ENCODE results near the gene SLC22A15.
"Not testable (repeated sequence)": the region's sequence is repeated elsewhere in the genome, so short reads cannot be mapped to it uniquely, and the experiment has no call there.

The SLC22A15 gene

GRCh38 chr1:115980998-115981993 is 5.0 kb downstream of the SLC22A15 start:
- DNase-seq (ENCODE audit: low spot score), result peak; percentile 54

- no peak for DNase-seq (ENCODE audit: low spot score)
Observed at GRCh38 chr1:115982400-115982799, 6.1 kb downstream of the SLC22A15 start.

- DNase-seq (ENCODE audit: low spot score), result no peak
Observed at GRCh38 chr1:115983584-115983983, 7.3 kb downstream of the SLC22A15 start.

GRCh38 chr1:115987623-115988022 is 11.3 kb downstream of the SLC22A15 start:
- no peak for DNase-seq (ENCODE audit: low spot score)

GRCh38 chr1:115988953-115989352 is 12.6 kb downstream of the SLC22A15 start:
- no peak for DNase-seq (ENCODE audit: low spot score)

GRCh38 chr1:115989699-115990098 is 13.4 kb downstream of the SLC22A15 start:
- DNase-seq (ENCODE audit: low spot score), result no peak

GRCh38 chr1:115991909-115992308 is 15.6 kb downstream of the SLC22A15 start:
- DNase-seq (ENCODE audit: low spot score), result no peak

- DNase-seq (ENCODE audit: low spot score), result not testable (repeated sequence)
Observed at GRCh38 chr1:115997921-115998320, 21.6 kb downstream of the SLC22A15 start.

- DNase-seq (ENCODE audit: low spot score), result no peak
Observed at GRCh38 chr1:116001739-116002487, 25.6 kb downstream of the SLC22A15 start.

- no peak for DNase-seq (ENCODE audit: low spot score)
Observed at GRCh38 chr1:116002781-116003420, 26.6 kb downstream of the SLC22A15 start.

- DNase-seq (ENCODE audit: low spot score), result no peak
Observed at GRCh38 chr1:116003823-116004222, 27.5 kb downstream of the SLC22A15 start.

GRCh38 chr1:116006486-116006964 is 30.2 kb downstream of the SLC22A15 start:
- DNase-seq (ENCODE audit: low spot score), result no peak

GRCh38 chr1:116008656-116009390 is 32.5 kb downstream of the SLC22A15 start:
- peak; percentile 57 for DNase-seq (ENCODE audit: low spot score)

- no peak for DNase-seq (ENCODE audit: low spot score)
Observed at GRCh38 chr1:116012716-116013115, 36.4 kb downstream of the SLC22A15 start.

GRCh38 chr1:116015679-116016078 is 39.4 kb downstream of the SLC22A15 start:
- no peak for DNase-seq (ENCODE audit: low spot score)

GRCh38 chr1:116018007-116018406 is 41.7 kb downstream of the SLC22A15 start:
- DNase-seq (ENCODE audit: low spot score), result no peak

GRCh38 chr1:116019653-116020253 is 43.4 kb downstream of the SLC22A15 start:
- no peak for DNase-seq (ENCODE audit: low spot score)

- peak; percentile 29 for DNase-seq (ENCODE audit: low spot score)
Observed at GRCh38 chr1:116020668-116021272, 44.5 kb downstream of the SLC22A15 start.

GRCh38 chr1:116024626-116025025 is 48.3 kb downstream of the SLC22A15 start:
- DNase-seq (ENCODE audit: low spot score), result no peak

GRCh38 chr1:116026631-116027030 is 50.3 kb downstream of the SLC22A15 start:
- no peak for DNase-seq (ENCODE audit: low spot score)
